Measurements from ENCODE around the gene CDH22. TPM values are rescaled to one million over a fixed set of nuclear protein-coding genes. Genes with fewer than 3 reads are reported as not detected.
A peak's percentile ranks its signal among the peaks of the same experiment; 100 is the strongest.

The CDH22 gene
- total and polyA plus RNA-seq, 9 of the 15 experiments (the other 6 are each of a cell fraction or from before 2014, with no cell fraction given): 0.07 to 0.08 TPM; not detected in 7

DNA sequence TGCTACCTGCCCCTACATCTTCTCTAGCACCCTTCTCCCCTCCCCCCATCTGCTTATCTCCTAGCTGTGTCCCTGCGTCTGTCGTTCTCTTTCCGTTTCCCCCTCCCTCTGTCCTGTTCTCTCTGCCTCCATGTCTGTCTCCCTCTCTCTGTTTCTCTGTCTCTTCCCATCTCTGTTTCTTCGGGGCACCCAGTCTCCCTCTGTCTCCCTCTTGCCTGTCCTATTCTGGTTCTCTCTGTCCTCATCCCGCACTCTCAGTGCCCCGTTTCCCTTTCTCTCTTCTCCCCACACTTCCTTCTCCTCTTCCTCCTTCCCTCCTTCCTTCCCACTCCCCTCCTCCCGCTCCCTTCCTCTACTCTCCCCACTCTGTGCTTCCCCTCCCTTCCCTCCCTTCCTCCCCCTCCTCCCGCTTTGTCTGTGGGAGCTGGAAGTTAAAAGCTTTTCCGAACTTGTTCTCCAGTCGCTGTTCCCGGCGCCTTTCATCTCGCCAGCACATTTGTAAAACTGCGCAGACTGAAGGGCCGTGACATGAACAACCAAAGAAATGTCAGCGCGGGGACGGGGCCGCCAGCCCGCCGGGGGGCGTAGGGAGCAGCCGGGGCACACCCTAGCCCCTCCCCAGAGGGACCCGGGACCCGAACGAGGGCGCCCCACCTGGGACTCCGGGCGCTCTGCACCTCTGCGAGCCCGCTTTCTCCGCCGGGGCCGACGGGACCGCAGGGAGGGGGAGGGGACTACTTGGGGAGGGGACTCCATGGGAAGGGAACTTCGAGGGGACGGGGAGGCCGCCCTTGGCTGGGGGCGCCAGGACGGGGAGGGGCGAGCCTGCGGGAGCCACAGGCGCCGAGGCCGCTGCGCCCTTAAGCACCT is 4.0 kb upstream of the CDH22 start (continued):
- TF ChIP-seq, protein P1, sequence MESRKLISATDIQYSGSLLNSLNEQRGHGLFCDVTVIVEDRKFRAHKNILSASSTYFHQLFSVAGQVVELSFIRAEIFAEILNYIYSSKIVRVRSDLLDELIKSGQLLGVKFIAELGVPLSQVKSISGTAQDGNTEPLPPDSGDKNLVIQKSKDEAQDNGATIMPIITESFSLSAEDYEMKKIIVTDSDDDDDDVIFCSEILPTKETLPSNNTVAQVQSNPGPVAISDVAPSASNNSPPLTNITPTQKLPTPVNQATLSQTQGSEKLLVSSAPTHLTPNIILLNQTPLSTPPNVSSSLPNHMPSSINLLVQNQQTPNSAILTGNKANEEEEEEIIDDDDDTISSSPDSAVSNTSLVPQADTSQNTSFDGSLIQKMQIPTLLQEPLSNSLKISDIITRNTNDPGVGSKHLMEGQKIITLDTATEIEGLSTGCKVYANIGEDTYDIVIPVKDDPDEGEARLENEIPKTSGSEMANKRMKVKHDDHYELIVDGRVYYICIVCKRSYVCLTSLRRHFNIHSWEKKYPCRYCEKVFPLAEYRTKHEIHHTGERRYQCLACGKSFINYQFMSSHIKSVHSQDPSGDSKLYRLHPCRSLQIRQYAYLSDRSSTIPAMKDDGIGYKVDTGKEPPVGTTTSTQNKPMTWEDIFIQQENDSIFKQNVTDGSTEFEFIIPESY (CRISPR knock-in tag; IDR thresholded peaks at IDR 0.05): no peak
- TF ChIP-seq, protein P2, sequence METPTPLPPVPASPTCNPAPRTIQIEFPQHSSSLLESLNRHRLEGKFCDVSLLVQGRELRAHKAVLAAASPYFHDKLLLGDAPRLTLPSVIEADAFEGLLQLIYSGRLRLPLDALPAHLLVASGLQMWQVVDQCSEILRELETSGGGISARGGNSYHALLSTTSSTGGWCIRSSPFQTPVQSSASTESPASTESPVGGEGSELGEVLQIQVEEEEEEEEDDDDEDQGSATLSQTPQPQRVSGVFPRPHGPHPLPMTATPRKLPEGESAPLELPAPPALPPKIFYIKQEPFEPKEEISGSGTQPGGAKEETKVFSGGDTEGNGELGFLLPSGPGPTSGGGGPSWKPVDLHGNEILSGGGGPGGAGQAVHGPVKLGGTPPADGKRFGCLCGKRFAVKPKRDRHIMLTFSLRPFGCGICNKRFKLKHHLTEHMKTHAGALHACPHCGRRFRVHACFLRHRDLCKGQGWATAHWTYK (CRISPR knock-in tag; IDR thresholded peaks at IDR 0.05): no peak
- no peak for TF ChIP-seq ZNF436 (CRISPR knock-in tag; IDR thresholded peaks at IDR 0.05)
- TF ChIP-seq, protein P3, sequence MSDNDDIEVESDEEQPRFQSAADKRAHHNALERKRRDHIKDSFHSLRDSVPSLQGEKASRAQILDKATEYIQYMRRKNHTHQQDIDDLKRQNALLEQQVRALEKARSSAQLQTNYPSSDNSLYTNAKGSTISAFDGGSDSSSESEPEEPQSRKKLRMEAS (CRISPR knock-in tag; IDR thresholded peaks at IDR 0.05): no peak
- TF ChIP-seq, protein P4, sequence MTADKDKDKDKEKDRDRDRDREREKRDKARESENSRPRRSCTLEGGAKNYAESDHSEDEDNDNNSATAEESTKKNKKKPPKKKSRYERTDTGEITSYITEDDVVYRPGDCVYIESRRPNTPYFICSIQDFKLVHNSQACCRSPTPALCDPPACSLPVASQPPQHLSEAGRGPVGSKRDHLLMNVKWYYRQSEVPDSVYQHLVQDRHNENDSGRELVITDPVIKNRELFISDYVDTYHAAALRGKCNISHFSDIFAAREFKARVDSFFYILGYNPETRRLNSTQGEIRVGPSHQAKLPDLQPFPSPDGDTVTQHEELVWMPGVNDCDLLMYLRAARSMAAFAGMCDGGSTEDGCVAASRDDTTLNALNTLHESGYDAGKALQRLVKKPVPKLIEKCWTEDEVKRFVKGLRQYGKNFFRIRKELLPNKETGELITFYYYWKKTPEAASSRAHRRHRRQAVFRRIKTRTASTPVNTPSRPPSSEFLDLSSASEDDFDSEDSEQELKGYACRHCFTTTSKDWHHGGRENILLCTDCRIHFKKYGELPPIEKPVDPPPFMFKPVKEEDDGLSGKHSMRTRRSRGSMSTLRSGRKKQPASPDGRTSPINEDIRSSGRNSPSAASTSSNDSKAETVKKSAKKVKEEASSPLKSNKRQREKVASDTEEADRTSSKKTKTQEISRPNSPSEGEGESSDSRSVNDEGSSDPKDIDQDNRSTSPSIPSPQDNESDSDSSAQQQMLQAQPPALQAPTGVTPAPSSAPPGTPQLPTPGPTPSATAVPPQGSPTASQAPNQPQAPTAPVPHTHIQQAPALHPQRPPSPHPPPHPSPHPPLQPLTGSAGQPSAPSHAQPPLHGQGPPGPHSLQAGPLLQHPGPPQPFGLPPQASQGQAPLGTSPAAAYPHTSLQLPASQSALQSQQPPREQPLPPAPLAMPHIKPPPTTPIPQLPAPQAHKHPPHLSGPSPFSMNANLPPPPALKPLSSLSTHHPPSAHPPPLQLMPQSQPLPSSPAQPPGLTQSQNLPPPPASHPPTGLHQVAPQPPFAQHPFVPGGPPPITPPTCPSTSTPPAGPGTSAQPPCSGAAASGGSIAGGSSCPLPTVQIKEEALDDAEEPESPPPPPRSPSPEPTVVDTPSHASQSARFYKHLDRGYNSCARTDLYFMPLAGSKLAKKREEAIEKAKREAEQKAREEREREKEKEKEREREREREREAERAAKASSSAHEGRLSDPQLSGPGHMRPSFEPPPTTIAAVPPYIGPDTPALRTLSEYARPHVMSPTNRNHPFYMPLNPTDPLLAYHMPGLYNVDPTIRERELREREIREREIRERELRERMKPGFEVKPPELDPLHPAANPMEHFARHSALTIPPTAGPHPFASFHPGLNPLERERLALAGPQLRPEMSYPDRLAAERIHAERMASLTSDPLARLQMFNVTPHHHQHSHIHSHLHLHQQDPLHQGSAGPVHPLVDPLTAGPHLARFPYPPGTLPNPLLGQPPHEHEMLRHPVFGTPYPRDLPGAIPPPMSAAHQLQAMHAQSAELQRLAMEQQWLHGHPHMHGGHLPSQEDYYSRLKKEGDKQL (CRISPR knock-in tag; IDR thresholded peaks at IDR 0.05; ENCODE audit: borderline replicate concordance): no peak
- no peak for TF ChIP-seq NFRKB (IDR thresholded peaks at IDR 0.05; ENCODE audit: low read depth)
- no peak for TF ChIP-seq FOXJ2 (tag; IDR thresholded peaks at IDR 0.05)
- no peak for TF ChIP-seq HMG20B (CRISPR knock-in tag; IDR thresholded peaks at IDR 0.05)
- TF ChIP-seq FOXP1 (CRISPR knock-in tag; IDR thresholded peaks at IDR 0.05): no peak
- TF ChIP-seq MYBL2 (IDR thresholded peaks at IDR 0.05; ENCODE audit: low read depth): no peak
- no peak for TF ChIP-seq MYBL2 (CRISPR knock-in tag; IDR thresholded peaks at IDR 0.05; ENCODE audit: borderline replicate concordance)
- TF ChIP-seq SOX6 (IDR thresholded peaks at IDR 0.05): no peak
- no peak for TF ChIP-seq ZNF589 (CRISPR knock-in tag; IDR thresholded peaks at IDR 0.05; ENCODE audit: low read depth)
- peak; percentile 6 to 45; a peak in 1 of 4 replicates for TF ChIP-seq KDM1A (IDR thresholded peaks at IDR 0.05)
- no peak for TF ChIP-seq PTRF (tag; IDR thresholded peaks at IDR 0.05)
- TF ChIP-seq, protein P5, sequence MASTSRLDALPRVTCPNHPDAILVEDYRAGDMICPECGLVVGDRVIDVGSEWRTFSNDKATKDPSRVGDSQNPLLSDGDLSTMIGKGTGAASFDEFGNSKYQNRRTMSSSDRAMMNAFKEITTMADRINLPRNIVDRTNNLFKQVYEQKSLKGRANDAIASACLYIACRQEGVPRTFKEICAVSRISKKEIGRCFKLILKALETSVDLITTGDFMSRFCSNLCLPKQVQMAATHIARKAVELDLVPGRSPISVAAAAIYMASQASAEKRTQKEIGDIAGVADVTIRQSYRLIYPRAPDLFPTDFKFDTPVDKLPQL (IDR thresholded peaks at IDR 0.05; ENCODE audit: extremely low read depth, insufficient read length): no peak
- 0 out of 2 replicates have a peak, but pooled peaks have one; percentile 10 for TF ChIP-seq ATF7 (IDR thresholded peaks at IDR 0.05)
- no peak for TF ChIP-seq CBX3 (IDR thresholded peaks at IDR 0.05; ENCODE audit: borderline replicate concordance in 1 of 2, low read length in 2 of 2)
